HEK293 (cell line): ENCODE data around the gene SRSF1.

Source experiments
- CTCF ChIA-PET: fragments of 350-600 bp; formaldehyde crosslinking; extraction: SDS; loops from one replicate; lab custom pipeline; 2021; ENCODE audit warnings: antibody characterized with exemption; lab: Yijun Ruan, JAX
- POLR2A ChIA-PET: fragments of 300-600 bp; formaldehyde crosslinking; extraction: SDS; loops from one replicate; lab custom pipeline; 2020; ENCODE audit warnings: antibody characterized with exemption, inconsistent platforms; lab: Yijun Ruan, JAX
- H3K27ac ChIP-seq: fragments of 200-500 bp; sonication (Bioruptor generic); 2 replicates; pipeline ENCODE4 v1.5.1; 2014; ENCODE audit warnings: low read depth, low read length, control low read depth, inconsistent platforms; ENCODE audit errors: extremely low read depth
- H3K36me3 ChIP-seq, 2 experiments: fragments of 200-500 bp in 1 of 2; sonication (Bioruptor generic) in 1 of 2; 1 replicate in 1 of 2; 2 replicates in 1 of 2; pipeline ENCODE4 v1.5.1; 2014 to 2017; ENCODE audit warnings: inconsistent platforms in 2 of 2, low read length in 2 of 2; ENCODE audit not compliant: control insufficient read depth in 2 of 2, insufficient read depth in 1 of 2
- H3K4me1 ChIP-seq: fragments of 200-500 bp; sonication (Bioruptor generic); 2 replicates; pipeline ENCODE4 v1.5.1; 2014; ENCODE audit warnings: mild to moderate bottlenecking, low read length, inconsistent platforms; ENCODE audit not compliant: control insufficient read depth, insufficient read depth
- H3K4me3 ChIP-seq: 2 replicates; pipeline ENCODE4 v1.5.1; 2011; ENCODE audit warnings: low read depth, mild to moderate bottlenecking, control low read depth, low read length, moderate library complexity
- H3K9me3 ChIP-seq: fragments of 200-500 bp; sonication (Bioruptor generic); 2 replicates; pipeline ENCODE4 v1.5.1; 2014; ENCODE audit warnings: low read depth, low read length, inconsistent platforms; ENCODE audit not compliant: control insufficient read depth, insufficient read depth
- GLI4 ChIP-seq: fragments of 450-650 bp; formaldehyde crosslinking; IDR thresholded peaks from 2 replicates; pipeline ENCODE4 v1.5.1; 2016; ENCODE audit warnings: missing biosample characterization, missing genetic modification characterization
- HOXA7 ChIP-seq: sonication (generic); formaldehyde crosslinking; IDR thresholded peaks from 2 replicates; pipeline ENCODE4 v1.8.1; 2022; ENCODE audit warnings: missing genetic modification reagents, borderline replicate concordance
- PRDM10 ChIP-seq: fragments of 450-650 bp; formaldehyde crosslinking; IDR thresholded peaks from 2 replicates; pipeline ENCODE4 v1.5.1; 2016; ENCODE audit warnings: missing biosample characterization, missing genetic modification characterization
- YY1 ChIP-seq: fragments of 450-650 bp; formaldehyde crosslinking; IDR thresholded peaks from 2 replicates; pipeline ENCODE4 v1.5.1; 2018; ENCODE audit warnings: missing biosample characterization, missing genetic modification characterization
- ZFP37 ChIP-seq: fragments of 450-650 bp; formaldehyde crosslinking; IDR thresholded peaks from 2 replicates; pipeline ENCODE4 v1.5.1; 2016; ENCODE audit warnings: missing biosample characterization, missing genetic modification characterization
- ZNF239 ChIP-seq: fragments of 450-650 bp; formaldehyde crosslinking; IDR thresholded peaks from 2 replicates; pipeline ENCODE4 v1.5.1; 2016; ENCODE audit warnings: missing biosample characterization, missing genetic modification characterization
- ZNF302 ChIP-seq: fragments of 450-650 bp; formaldehyde crosslinking; IDR thresholded peaks from 2 replicates; pipeline ENCODE4 v1.5.1; 2016; ENCODE audit warnings: missing biosample characterization, missing genetic modification characterization, low read depth
- ZNF362 ChIP-seq: fragments of 450-650 bp; formaldehyde crosslinking; IDR thresholded peaks from 2 replicates; pipeline ENCODE4 v1.5.1; 2016; ENCODE audit warnings: missing biosample characterization, missing genetic modification characterization
- ZNF510 ChIP-seq: fragments of 450-650 bp; formaldehyde crosslinking; IDR thresholded peaks from 2 replicates; pipeline ENCODE4 v1.5.1; 2018; ENCODE audit warnings: mild to moderate bottlenecking, missing genetic modification characterization, missing biosample characterization; ENCODE audit not compliant: insufficient replicate concordance
- ZNF549 ChIP-seq: fragments of 450-650 bp; IDR thresholded peaks from 2 replicates; pipeline ENCODE4 v1.5.1; 2018; ENCODE audit warnings: missing biosample characterization, missing genetic modification characterization, mild to moderate bottlenecking, inconsistent platforms, moderate library complexity
- ZNF600 ChIP-seq: fragments of 450-650 bp; formaldehyde crosslinking; IDR thresholded peaks from 2 replicates; pipeline ENCODE4 v1.5.1; 2016; ENCODE audit warnings: missing biosample characterization, missing genetic modification characterization
- ZNF658 ChIP-seq: fragments of 450-650 bp; formaldehyde crosslinking; IDR thresholded peaks from 2 replicates; pipeline ENCODE4; 2016; ENCODE audit warnings: missing biosample characterization, missing genetic modification characterization
- ZNF707 ChIP-seq: fragments of 450-650 bp; formaldehyde crosslinking; IDR thresholded peaks from 2 replicates; pipeline ENCODE4 v1.5.1; 2016; ENCODE audit warnings: missing biosample characterization, missing genetic modification characterization
- ZNF785 ChIP-seq: fragments of 450-650 bp; formaldehyde crosslinking; IDR thresholded peaks from 2 replicates; pipeline ENCODE4 v1.5.1; 2016; ENCODE audit warnings: missing biosample characterization, missing genetic modification characterization
- ZSCAN4 ChIP-seq: fragments of 450-650 bp; formaldehyde crosslinking; IDR thresholded peaks from 2 replicates; pipeline ENCODE4 v1.5.1; 2017; ENCODE audit warnings: missing biosample characterization, missing genetic modification characterization

The SRSF1 gene

GRCh38 chr17:57968456-57968855 lies 38.6 kb downstream of the SRSF1 start:
- TF ChIP-seq PRDM10 (tag by site-specific recombination), result no peak
- TF ChIP-seq ZNF600 (tag by site-specific recombination), result 0 out of 2 replicates have a peak, but pooled peaks have one; percentile 23
- ChIA-PET POLR2A (interaction anchor here (0.6 kb wide), 1 partner anchor 18 kb away, joined by 4 read pairs; no protein-coding TSS in a partner anchor), CTCF (interaction anchor here (0.7 to 1.3 kb wide), 3 partner anchors 15 to 112 kb away, joined by 3 read pairs; no protein-coding TSS in a partner anchor)
- no peaks in the 10 kb centered on the region for H3K4me1 ChIP-seq
- no peaks in the 10 kb centered on the region for H3K9me3 ChIP-seq
- no peak overlapping the region for H3K4me3 ChIP-seq
- peaks cover 7 to 17% of the 10 kb centered on the region in 2 experiments; a peak in 2 of 3 replicates for H3K36me3 ChIP-seq
- H3K27ac ChIP-seq, result no peak overlapping the region

GRCh38 chr17:57966875-57967274 lies 40.2 kb downstream of the SRSF1 start:
- ChIA-PET POLR2A (interaction anchor here (0.8 to 1.1 kb wide), 2 partner anchors 11 to 13 kb away, joined by 3 to 4 read pairs; partner anchors contain the start of gene CUEDC1), CTCF (interaction anchor here (0.7 to 2.3 kb wide), 5 partner anchors 13 to 108 kb away, joined by 3 to 12 read pairs (median 5); no protein-coding TSS in a partner anchor)
- H3K36me3 ChIP-seq, result peaks cover 0 to 5% of the 10 kb centered on the region in 2 experiments; a peak in 2 of 3 replicates
- H3K27ac ChIP-seq, result no peak overlapping the region
- no peak overlapping the region for H3K4me3 ChIP-seq
- H3K9me3 ChIP-seq, result no peaks in the 10 kb centered on the region
- no peaks in the 10 kb centered on the region for H3K4me1 ChIP-seq
- TF ChIP-seq ZNF549 (tag by site-specific recombination), result no peak
- TF ChIP-seq ZFP37 (tag by site-specific recombination), result no peak
- TF ChIP-seq ZNF707 (tag by site-specific recombination), result no peak
- TF ChIP-seq YY1 (tag by site-specific recombination), result no peak
- TF ChIP-seq ZNF302, result no peak
- no peak for TF ChIP-seq ZNF510
- no peak for TF ChIP-seq ZNF785 (tag by site-specific recombination)

GRCh38 chr17:57966246-57966645 lies 40.8 kb downstream of the SRSF1 start:
- TF ChIP-seq ZNF362 (tag by site-specific recombination) (no peak), ZSCAN4 (tag by site-specific recombination) (no peak), HOXA7 (CRISPR knock-in tag) (no peak), ZNF658 (tag by site-specific recombination) (no peak), ZNF239 (tag by site-specific recombination) (no peak), GLI4 (no peak)
- POLR2A ChIA-PET, result interaction anchor here (1.1 kb wide), 1 partner anchor 12 kb away, joined by 4 read pairs; the partner anchor contains the start of gene CUEDC1
- Histone ChIP-seq H3K4me3 (no peak overlapping the region), H3K27ac (no peak overlapping the region), H3K4me1 (no peaks in the 10 kb centered on the region), H3K36me3 (no peaks in the 10 kb centered on the region), H3K9me3 (no peaks in the 10 kb centered on the region)
- CTCF ChIA-PET, result interaction anchor here (0.6 to 2.3 kb wide), 3 partner anchors 10 to 74 kb away, joined by 4 to 12 read pairs (median 5); no protein-coding TSS in a partner anchor
